Mucosa of descending colon (tissue), 3 donors: Measurements from ENCODE around the gene ADCY7. TPM values are rescaled to one million over a fixed set of nuclear protein-coding genes. Genes with fewer than 3 reads are reported as not detected.
"Not testable (repeated sequence)": the region's sequence is repeated elsewhere in the genome, so short reads cannot be mapped to it uniquely, and the experiment has no call there.

Experiments used
- ATAC-seq: fragments of 200-7000 bp; cut with Tn5 transposase; one replicate; pipeline ENCODE4 v1.9.1; 2020; ENCODE audit warnings: mild to moderate bottlenecking, moderate library complexity
- DNase-seq, 3 donors: peaks; one replicate each; pipeline ENCODE4 v3.0.0-alpha.2; 2020
- H3K36me3 ChIP-seq: fragments of 200-600 bp; one replicate; pipeline ENCODE4 v1.8.0; 2021; ENCODE audit warnings: low read depth, mild to moderate bottlenecking
- H3K4me1 ChIP-seq: fragments of 200-600 bp; one replicate; pipeline ENCODE4 v1.8.0; 2021; ENCODE audit warnings: low read depth, mild to moderate bottlenecking
- H3K4me3 ChIP-seq: fragments of 200-600 bp; one replicate; pipeline ENCODE4 v1.8.0; 2021; ENCODE audit warnings: mild to moderate bottlenecking
- H3K9me3 ChIP-seq: fragments of 200-600 bp; one replicate; pipeline ENCODE4 v1.8.0; 2021; ENCODE audit warnings: mild to moderate bottlenecking
- CTCF ChIP-seq: fragments of 200-600 bp; IDR thresholded peaks from one replicate; pipeline ENCODE4 v1.8.0; 2022; ENCODE audit warnings: antibody characterized with exemption, mild to moderate bottlenecking
- intact Hi-C, 2 donors: fragments of 100-400 bp; cut with DNase I in 1 of 2; cut with micrococcal nuclease in 1 of 2; formaldehyde crosslinking; loops; one replicate each; pipeline versions ENCODE4 v1.11.0 to v1.11.1; 2022; cut with DNase I, micrococcal nuclease
- total RNA-seq, 3 donors: library from RNA; stranded (reverse); fragmentation: NEBNext Ultra II Directional in 2 of 3; extraction: Animal tissue kit (Norgen Biotek cat#: 25700) in 2 of 3; gene quantifications; one replicate each; pipeline versions ENCODE4 v1.2.1 to v1.2.4, GENCODE V29; 2021 to 2023
- donor health status: DM: no; HTN: no; CAD: no; lungs with moderate emphysema.
- donor health status: DM: no; HTN: no; CAD: no.
- donor health status: DM: no; HTN: yes; CAD: no.

ADCY7 gene
- total RNA-seq, 3 donors from 2014 or later, result 12.4 to 25.0 (median 22.7) TPM

GRCh38 chr16:50334106-50334975 is 68.0 kb downstream of the ADCY7 start:
- peaks cover 5% of the 10 kb centered on the region for H3K4me1 ChIP-seq
- intact Hi-C loops, result no loop called here
- no peaks in the 10 kb centered on the region for H3K9me3 ChIP-seq
- H3K4me3 ChIP-seq, result no peak overlapping the region
- no peaks in the 10 kb centered on the region for H3K36me3 ChIP-seq
- TF ChIP-seq CTCF, result no peak
- peak; percentile 40 for ATAC-seq
- DNase-seq, result no peak

- peaks cover 5% of the 10 kb centered on the region for H3K4me1 ChIP-seq
- intact Hi-C loops, result no loop called here
- no peak for DNase-seq
- peak; percentile 70 for ATAC-seq
- no peaks in the 10 kb centered on the region for H3K36me3 ChIP-seq
- TF ChIP-seq CTCF, result no peak
- H3K4me3 ChIP-seq, result no peak overlapping the region
- H3K9me3 ChIP-seq, result no peaks in the 10 kb centered on the region
Observed at GRCh38 chr16:50335196-50335958, 69.0 kb downstream of the ADCY7 start.

GRCh38 chr16:50336884-50337283 is 70.5 kb downstream of the ADCY7 start:
- Histone ChIP-seq H3K9me3 (no peaks in the 10 kb centered on the region), H3K4me1 (peaks cover 5% of the 10 kb centered on the region), H3K4me3 (no peak overlapping the region), H3K36me3 (no peaks in the 10 kb centered on the region)
- intact Hi-C loops, result no loop called here
- no peak for TF ChIP-seq CTCF
- DNase-seq (no peak), ATAC-seq (no peak)

GRCh38 chr16:50338371-50339231 is 72.2 kb downstream of the ADCY7 start:
- ATAC-seq (peak; percentile 31), DNase-seq (no peak)
- Histone ChIP-seq H3K36me3 (no peaks in the 10 kb centered on the region), H3K9me3 (no peaks in the 10 kb centered on the region), H3K4me1 (peaks cover 5% of the 10 kb centered on the region), H3K4me3 (no peak overlapping the region)
- intact Hi-C loops, result no loop called here
- no peak for TF ChIP-seq CTCF

- TF ChIP-seq CTCF, result no peak
- H3K9me3 ChIP-seq, result no peaks in the 10 kb centered on the region
- no peaks in the 10 kb centered on the region for H3K36me3 ChIP-seq
- DNase-seq, result no peak
- intact Hi-C loops, result no loop called here
- peaks cover 5% of the 10 kb centered on the region for H3K4me1 ChIP-seq
- H3K4me3 ChIP-seq, result no peak overlapping the region
- ATAC-seq, result no peak
Observed at GRCh38 chr16:50340578-50340977, 74.2 kb downstream of the ADCY7 start.

- H3K4me1 ChIP-seq, ATAC-seq, DNase-seq, H3K9me3 ChIP-seq, H3K4me3 ChIP-seq, H3K36me3 ChIP-seq, intact Hi-C loops: not testable (repeated sequence)
Observed at GRCh38 chr16:50343566-50343965, 77.2 kb downstream of the ADCY7 start.

GRCh38 chr16:50345210-50345609 is 78.9 kb downstream of the ADCY7 start:
- ATAC-seq, H3K4me1 ChIP-seq, DNase-seq, H3K4me3 ChIP-seq, intact Hi-C loops, H3K9me3 ChIP-seq, H3K36me3 ChIP-seq: not testable (repeated sequence)
